Endothelial cell of umbilical vein (primary cell): Measurements from ENCODE around the gene MED12L. TPM values are rescaled to one million over a fixed set of nuclear protein-coding genes. Genes with fewer than 3 reads are reported as not detected.

ENCODE experiments used
- BruUV-seq: library from RNA; stranded (reverse); fragments of 400-500 nt; replicated peaks from 2 replicates; lab custom pipeline; 2021; lab: Mats Ljungman, UMichigan
- CTCF ChIA-PET: fragments of 300-600, 350-600 bp; sonication (Branson Sonifier 250); formaldehyde crosslinking; loops from one replicate; lab custom pipeline; 2021; ENCODE audit warnings: antibody characterized with exemption, inconsistent platforms; lab: Charles Lee
- POLR2A ChIA-PET: fragments of 300-600, 350-600 bp; sonication (Branson Sonifier 250); formaldehyde crosslinking; loops from one replicate; lab custom pipeline; 2021; ENCODE audit warnings: antibody characterized with exemption, inconsistent platforms; lab: Charles Lee
- DNase-seq: peaks from one replicate; pipeline ENCODE4 v3.0.0-alpha.2; 2011; ENCODE audit warnings: low read depth, low spot score
- FAIRE-seq: peaks from 2 replicates; lab custom pipeline; 2011; peaks lifted over from hg19 to GRCh38; lab: Jason Lieb, UNC
- H2AFZ ChIP-seq: 2 replicates; pipeline ENCODE4 v1.6.0; 2012; ENCODE audit warnings: low read depth, low read length, control low read depth, inconsistent platforms
- H3K27ac ChIP-seq: 2 replicates; pipeline ENCODE4 v1.5.1; 2011; ENCODE audit warnings: low read depth, mild to moderate bottlenecking, control low read depth, low read length, moderate library complexity; ENCODE audit not compliant: insufficient read depth
- H3K27me3 ChIP-seq, 2 experiments: 2 replicates each; pipeline versions ENCODE4 v1.6.0 to v1.6.1; 2011; ENCODE audit warnings: low read length in 2 of 2, mixed read lengths in 1 of 2; ENCODE audit not compliant: control insufficient read depth in 2 of 2, insufficient read depth in 2 of 2
- H3K36me3 ChIP-seq, 2 experiments: 2 replicates in 1 of 2; 3 replicates in 1 of 2; pipeline ENCODE4 v1.5.1; 2011; ENCODE audit warnings: low read length in 2 of 2, mild to moderate bottlenecking in 1 of 2, moderate library complexity in 1 of 2; ENCODE audit not compliant: control insufficient read depth in 2 of 2, insufficient read depth in 2 of 2; ENCODE audit errors: extremely low read depth in 1 of 2
- H3K4me1 ChIP-seq: 3 replicates; pipeline ENCODE4 v1.5.1; 2011; ENCODE audit warnings: mild to moderate bottlenecking, low read length; ENCODE audit not compliant: control insufficient read depth, insufficient read depth; ENCODE audit errors: extremely low read depth
- H3K4me2 ChIP-seq: 2 replicates; pipeline ENCODE4 v1.6.1; 2011; ENCODE audit warnings: low read length, control low read depth, mixed read lengths; ENCODE audit not compliant: insufficient read depth
- H3K4me3 ChIP-seq, 3 experiments: fragments of 200-600 bp in 1 of 3; sonication (generic), shearing (Covaris generic) in 1 of 3; replicated peaks in 1 of 3; 2 replicates each; pipeline ENCODE4 v1.5.1; 2011 to 2016; ENCODE audit warnings: control low read depth in 3 of 3, low read length in 3 of 3, mild to moderate bottlenecking in 2 of 3, inconsistent platforms in 1 of 3, low read depth in 1 of 3, moderate library complexity in 1 of 3; ENCODE audit not compliant: insufficient read depth in 1 of 3
- H3K79me2 ChIP-seq: 2 replicates; pipeline ENCODE4 v1.6.0; 2012; ENCODE audit warnings: low read length, inconsistent platforms; ENCODE audit not compliant: control insufficient read depth, insufficient read depth
- H3K9ac ChIP-seq: replicated peaks from 2 replicates; pipeline ENCODE3; 2011; ENCODE audit warnings: low read length, control low read depth; ENCODE audit not compliant: insufficient read depth; ENCODE audit errors: extremely low read depth
- H3K9me1 ChIP-seq: replicated peaks from 3 replicates; pipeline ENCODE4 v1.6.0; 2011; ENCODE audit warnings: mild to moderate bottlenecking, low read length; ENCODE audit not compliant: control insufficient read depth, insufficient read depth; ENCODE audit errors: extremely low read depth
- H3K9me3 ChIP-seq: replicated peaks from 2 replicates; pipeline ENCODE4 v1.5.1; 2012; ENCODE audit warnings: low read length, inconsistent platforms; ENCODE audit not compliant: control insufficient read depth, insufficient read depth
- H4K20me1 ChIP-seq: replicated peaks from 2 replicates; pipeline ENCODE3; 2011; ENCODE audit warnings: mild to moderate bottlenecking, low read length; ENCODE audit not compliant: control insufficient read depth, insufficient read depth; ENCODE audit errors: extremely low read depth
- CTCF ChIP-seq, 2 donors: IDR thresholded peaks; 1 replicate in 1 of 2; 2 replicates in 1 of 2; pipeline ENCODE4 v1.5.1; 2011; ENCODE audit warnings: low read length in 2 of 2, mild to moderate bottlenecking in 2 of 2, moderate library complexity in 2 of 2, control low read depth in 1 of 2, inconsistent platforms in 1 of 2, low read depth in 1 of 2; ENCODE audit not compliant: insufficient read depth in 1 of 2; ENCODE audit errors: extremely low read depth in 1 of 2
- EZH2 ChIP-seq: IDR thresholded peaks from 2 replicates; pipeline ENCODE4 v1.6.1; 2012; ENCODE audit warnings: borderline replicate concordance, low read depth, mild to moderate bottlenecking, moderate library complexity, low read length, inconsistent platforms; ENCODE audit not compliant: severe bottlenecking
- FOS ChIP-seq: IDR thresholded peaks from 2 replicates; pipeline ENCODE4 v1.6.1; 2011; ENCODE audit warnings: mild to moderate bottlenecking, low read length, moderate library complexity, borderline replicate concordance; ENCODE audit not compliant: insufficient read depth
- GATA2 ChIP-seq: IDR thresholded peaks from 2 replicates; pipeline ENCODE4 v1.7.0; 2011; ENCODE audit warnings: low read depth, mild to moderate bottlenecking, moderate library complexity, mixed read lengths, low read length; ENCODE audit not compliant: insufficient read length, insufficient read depth
- JUN ChIP-seq: IDR thresholded peaks from 2 replicates; pipeline ENCODE4 v1.6.1; 2011; ENCODE audit warnings: borderline replicate concordance, low read depth; ENCODE audit not compliant: insufficient read length, insufficient read depth
- MAX ChIP-seq: IDR thresholded peaks from 2 replicates; pipeline ENCODE4 v1.6.1; 2011; ENCODE audit not compliant: insufficient read depth, insufficient read length
- MYC ChIP-seq: IDR thresholded peaks from one replicate; pipeline ENCODE4 v1.6.1; 2011; ENCODE audit warnings: mild to moderate bottlenecking, low read depth, low read length
- POLR2A ChIP-seq: IDR thresholded peaks from 2 replicates; pipeline ENCODE4 v1.6.1; 2012; ENCODE audit warnings: low read depth, mild to moderate bottlenecking, control low read depth, low read length
- POLR2AphosphoS5 ChIP-seq: IDR thresholded peaks from 2 replicates; pipeline ENCODE4 v1.6.1; 2012; ENCODE audit warnings: low read depth, mild to moderate bottlenecking, control low read depth, low read length, moderate library complexity; ENCODE audit not compliant: insufficient read depth
- dilution Hi-C: fragments of 300-500 bp; cut with MboI; formaldehyde crosslinking; loops from one replicate; pipeline ENCODE4 v1.15.0; 2019; ENCODE audit warnings: low sequenced_read_pairs; ENCODE audit not compliant: extremely low pct_ligation_motif_present
- intact Hi-C: fragments of 100-400 bp; cut with micrococcal nuclease; formaldehyde crosslinking; loops from one replicate; pipeline ENCODE4 v1.10.0; 2022
- polyA plus RNA-seq, 4 experiments: library from polyadenylated mRNA; depleted of rRNA in 3 of 4; stranded (reverse) in 3 of 4; unstranded in 1 of 4; fragments of >200 nt; gene quantifications; 2 replicates each; pipeline versions ENCODE4 v1.2.1 to v1.2.3, GENCODE V29; 2011 to 2012; ENCODE audit warnings: missing spikeins in 1 of 4
- total RNA-seq: library from RNA; stranded (reverse); gene quantifications from 2 replicates; pipeline ENCODE4 v1.2.3, GENCODE V29; 2021

Gene MED12L
- total and polyA plus RNA-seq, 2 donors (not counting 3 experiments of a cell fraction or from before 2014, with no cell fraction given), result 0.03 to 0.27 TPM

- Histone ChIP-seq H3K27me3 (no peaks in the 10 kb centered on the region), H3K4me1 (no peaks in the 10 kb centered on the region), H3K9me1 (no peaks in the 10 kb centered on the region), H2AFZ (no peak overlapping the region), H3K27ac (no peak overlapping the region), H3K79me2 (no peaks in the 10 kb centered on the region), H3K36me3 (no peaks in the 10 kb centered on the region), H4K20me1 (no peaks in the 10 kb centered on the region), H3K9ac (no peak overlapping the region), H3K4me3 (no peak overlapping the region), H3K9me3 (no peaks in the 10 kb centered on the region), H3K4me2 (no peak overlapping the region)
- POLR2A ChIA-PET, result no interaction called here
- dilution Hi-C loops (no loop called here), intact Hi-C loops (no loop called here)
- FAIRE-seq (no peak), DNase-seq (no peak)
- TF ChIP-seq POLR2A, result no peak
- CTCF ChIA-PET, result interaction anchor here (1.0 kb wide), 1 partner anchor 9 kb away, joined by 3 read pairs; no protein-coding TSS in a partner anchor
- no TSS peak for BruUV-seq
These were observed 120.7 kb downstream of the MED12L start for GRCh38 chr3:151206201-151206600.

DNA sequence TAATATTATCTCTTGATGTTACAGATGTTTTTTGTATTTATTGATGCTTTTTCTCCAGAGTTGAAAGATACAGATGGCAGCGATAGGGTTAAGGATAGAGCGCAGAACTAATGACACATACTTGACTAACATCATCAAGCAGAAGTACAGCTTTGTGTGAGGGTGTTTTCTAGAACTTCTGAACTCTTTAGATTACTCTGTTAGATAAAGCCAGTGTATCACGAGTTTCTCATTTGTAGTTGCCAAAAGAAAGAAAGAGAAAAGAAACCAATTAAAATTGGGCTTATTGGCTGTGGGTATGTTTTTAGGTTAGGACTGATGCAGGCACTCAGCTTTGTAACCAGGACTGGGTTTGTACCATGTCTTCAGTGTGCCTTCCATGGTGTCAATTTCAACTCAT is 124.2 kb downstream of the MED12L start:
- Histone ChIP-seq H3K79me2 (no peaks in the 10 kb centered on the region), H3K4me1 (no peaks in the 10 kb centered on the region), H3K4me2 (no peak overlapping the region), H3K4me3 (no peak overlapping the region), H3K9me1 (no peaks in the 10 kb centered on the region), H3K36me3 (no peaks in the 10 kb centered on the region), H3K9ac (no peak overlapping the region), H2AFZ (no peak overlapping the region), H3K27me3 (peaks cover 0 to 2% of the 10 kb centered on the region in 2 experiments), H4K20me1 (no peaks in the 10 kb centered on the region), H3K27ac (no peak overlapping the region), H3K9me3 (no peaks in the 10 kb centered on the region)
- ChIA-PET CTCF (interaction anchor here (1.6 kb wide), 1 partner anchor 9 kb away, joined by 3 read pairs; no protein-coding TSS in a partner anchor), POLR2A (no interaction called here)
- DNase-seq (no peak), FAIRE-seq (no peak)
- intact Hi-C loops (no loop called here), dilution Hi-C loops (no loop called here)
- TF ChIP-seq POLR2AphosphoS5, result no peak
- TF ChIP-seq FOS, result no peak
- no peak for TF ChIP-seq MYC
- no peak for TF ChIP-seq EZH2
- TF ChIP-seq POLR2A, result no peak
- TF ChIP-seq MAX, result no peak
- TF ChIP-seq JUN, result no peak
- no peak for TF ChIP-seq GATA2
- no peak for TF ChIP-seq CTCF (IDR thresholded peaks at IDR 0.05; ENCODE audit: extremely low read depth in 1 of 2, insufficient read depth in 1 of 2, low read depth in 1 of 2, low read length in 2 of 2)
- no TSS peak for BruUV-seq
